HG03469 (cell line): ENCODE results near the gene CLPTM1L.
"Not testable (repeated sequence)": the region's sequence is repeated elsewhere in the genome, so short reads cannot be mapped to it uniquely, and the experiment has no call there.

ENCODE experiments used
- ATAC-seq: cut with Tn5 transposase; IDR thresholded peaks from one replicate; pipeline ENCODE4 v1.9.1; 2021; ENCODE audit warnings: mild to moderate bottlenecking, moderate library complexity, moderate number of reproducible peaks; ENCODE audit not compliant: unreplicated experiment

CLPTM1L gene

DNA sequence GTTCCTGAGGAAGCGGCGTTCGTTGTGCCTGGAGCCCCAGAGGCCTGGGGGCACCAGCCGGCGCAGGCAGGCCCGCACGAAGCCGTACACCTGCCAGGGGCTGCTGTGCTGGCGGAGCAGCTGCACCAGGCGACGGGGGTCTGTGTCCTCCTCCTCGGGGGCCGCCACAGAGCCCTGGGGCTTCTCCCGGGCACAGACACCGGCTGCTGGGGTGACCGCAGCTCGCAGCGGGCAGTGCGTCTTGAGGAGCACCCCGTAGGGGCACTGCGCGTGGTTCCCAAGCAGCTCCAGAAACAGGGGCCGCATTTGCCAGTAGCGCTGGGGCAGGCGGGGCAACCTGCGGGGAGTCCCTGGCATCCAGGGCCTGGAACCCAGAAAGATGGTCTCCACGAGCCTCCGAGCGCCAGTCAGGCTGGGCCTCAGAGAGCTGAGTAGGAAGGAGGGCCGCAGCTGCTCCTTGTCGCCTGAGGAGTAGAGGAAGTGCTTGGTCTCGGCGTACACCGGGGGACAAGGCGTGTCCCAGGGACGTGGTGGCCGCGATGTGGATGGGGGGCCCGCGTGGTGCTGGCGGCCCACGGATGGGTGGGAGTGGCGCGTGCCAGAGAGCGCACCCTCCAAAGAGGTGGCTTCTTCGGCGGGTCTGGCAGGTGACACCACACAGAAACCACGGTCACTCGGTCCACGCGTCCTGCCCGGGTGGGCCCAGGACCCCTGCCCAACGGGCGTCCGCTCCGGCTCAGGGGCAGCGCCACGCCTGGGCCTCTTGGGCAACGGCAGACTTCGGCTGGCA, 51.3 kb downstream of the CLPTM1L start:
- ATAC-seq = no peak

DNA sequence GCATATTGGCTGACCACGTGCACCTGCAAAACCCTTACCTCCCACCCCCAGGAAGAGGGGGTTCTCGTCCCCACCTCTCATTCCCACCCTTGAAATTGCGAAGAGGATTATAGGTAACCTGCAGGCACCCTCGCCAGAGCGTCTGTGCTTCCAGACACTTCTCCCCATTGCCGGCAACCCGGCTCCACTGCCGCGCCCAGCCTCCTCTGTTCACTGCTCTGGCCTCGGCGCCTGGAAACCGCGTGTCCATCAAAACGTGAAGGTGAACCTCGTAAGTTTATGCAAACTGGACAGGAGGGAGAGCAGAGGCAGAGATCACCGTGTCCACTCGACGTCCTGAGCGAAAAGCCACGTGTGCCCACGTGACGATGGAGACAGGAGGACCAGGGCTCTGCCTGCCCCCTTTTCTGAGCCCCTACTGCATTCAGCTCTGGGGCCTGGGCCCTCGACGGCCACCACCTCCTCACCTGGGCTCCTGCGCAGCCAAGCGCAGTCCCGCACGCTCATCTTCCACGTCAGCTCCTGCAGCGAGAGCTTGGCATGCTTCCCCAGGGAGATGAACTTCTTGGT, 52.0 kb downstream of the CLPTM1L start:
- no peak for ATAC-seq

DNA sequence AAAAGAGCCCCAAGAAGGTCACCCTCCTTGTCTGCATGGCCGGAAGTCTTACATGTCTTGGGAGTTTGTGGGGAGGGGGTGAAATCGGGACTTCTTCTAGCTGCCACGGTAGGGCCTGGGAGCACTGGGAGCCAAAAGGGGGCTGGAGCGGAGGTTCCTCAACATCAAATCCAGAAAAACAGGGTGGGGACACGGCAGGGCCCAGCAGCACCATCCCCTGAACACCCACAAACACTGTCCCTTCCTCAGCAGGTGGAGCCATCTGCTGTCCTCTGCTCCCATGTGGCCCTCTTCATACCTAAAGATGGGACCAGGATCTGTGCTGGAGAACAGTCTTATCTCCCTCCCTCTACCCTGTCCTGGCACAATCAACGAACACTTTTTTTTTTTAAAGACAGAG, 52.8 kb downstream of the CLPTM1L start:
- ATAC-seq = no peak

DNA sequence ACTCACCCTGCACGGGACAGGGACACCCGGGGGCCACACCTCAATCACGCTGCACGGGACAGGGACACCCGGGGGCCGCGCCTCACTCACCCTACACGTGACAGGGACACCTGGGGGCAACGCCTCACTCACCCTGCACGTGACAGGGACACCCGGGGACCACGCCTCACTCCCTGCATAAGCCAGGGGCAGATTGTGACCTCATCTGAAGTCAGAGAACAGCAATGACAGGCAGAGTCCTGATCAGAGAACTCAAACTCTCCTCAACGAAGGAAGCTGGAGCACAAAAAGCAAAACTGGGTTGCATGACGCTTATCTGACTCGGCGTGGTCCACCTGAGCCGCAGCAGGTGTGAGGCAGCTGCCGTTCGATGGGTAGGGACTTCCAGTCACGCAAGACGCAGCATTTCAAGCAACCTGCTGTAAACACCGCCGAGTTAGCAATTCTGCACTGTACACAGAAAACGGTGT, 53.3 kb downstream of the CLPTM1L start:
- ATAC-seq = no peak

GRCh38 chr5:1290956-1291355, 53.9 kb downstream of the CLPTM1L start:
- not testable (repeated sequence) for ATAC-seq

GRCh38 chr5:1289559-1289958, 55.3 kb downstream of the CLPTM1L start:
- ATAC-seq = not testable (repeated sequence)

GRCh38 chr5:1288439-1289335, 56.2 kb downstream of the CLPTM1L start:
- ATAC-seq = no peak

- no peak for ATAC-seq
These were observed 59.0 kb downstream of the CLPTM1L start for GRCh38 chr5:1285883-1286291.

GRCh38 chr5:1285141-1285540, 59.8 kb downstream of the CLPTM1L start:
- ATAC-seq = no peak

GRCh38 chr5:1284336-1284970, 60.4 kb downstream of the CLPTM1L start:
- ATAC-seq = not testable (repeated sequence)

GRCh38 chr5:1283729-1284041, 61.2 kb downstream of the CLPTM1L start:
- ATAC-seq = not testable (repeated sequence)

GRCh38 chr5:1282993-1283728, 61.7 kb downstream of the CLPTM1L start:
- ATAC-seq = not testable (repeated sequence)

- ATAC-seq = no peak
These were observed 62.5 kb downstream of the CLPTM1L start for GRCh38 chr5:1282131-1282992.

DNA sequence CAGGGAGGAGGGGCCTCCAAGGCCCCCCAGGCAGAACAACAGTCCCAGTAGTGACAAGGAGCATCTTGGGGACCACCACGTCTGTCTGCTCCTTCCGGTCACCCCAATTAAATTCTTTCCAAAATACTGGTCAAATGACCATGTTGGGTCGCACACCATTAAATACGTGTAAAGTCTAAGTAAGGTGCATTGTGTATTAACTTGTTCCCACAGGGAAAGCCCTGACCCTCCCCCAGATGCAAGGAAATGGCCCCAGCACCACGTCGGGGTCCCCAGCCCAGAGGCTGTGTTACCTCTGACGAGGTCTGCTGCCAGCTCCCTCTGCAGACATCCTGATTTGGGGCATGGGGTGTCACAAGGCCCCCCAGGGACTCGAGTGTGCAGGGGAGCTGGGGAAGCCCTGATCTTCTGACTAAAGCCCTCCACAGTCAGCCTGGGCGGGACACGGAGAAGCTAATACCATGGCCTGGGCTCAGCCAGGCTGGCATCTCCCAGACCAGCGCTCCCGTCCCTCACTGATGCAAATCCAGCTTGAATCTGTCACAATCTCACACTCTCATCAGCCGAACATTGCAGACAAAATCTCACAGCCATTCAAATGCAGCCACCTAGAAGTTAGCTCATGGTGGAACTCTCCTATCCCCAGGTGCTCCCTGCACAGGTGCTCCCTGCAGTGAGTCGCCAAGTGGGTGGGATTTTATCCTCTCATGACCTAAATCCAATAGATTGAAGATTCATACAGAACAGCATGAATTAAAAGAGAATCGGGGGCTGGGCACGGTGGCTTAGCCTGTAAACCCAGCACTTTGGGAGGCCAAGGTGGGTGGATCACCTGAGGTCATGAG, 63.6 kb downstream of the CLPTM1L start:
- no peak for ATAC-seq

DNA sequence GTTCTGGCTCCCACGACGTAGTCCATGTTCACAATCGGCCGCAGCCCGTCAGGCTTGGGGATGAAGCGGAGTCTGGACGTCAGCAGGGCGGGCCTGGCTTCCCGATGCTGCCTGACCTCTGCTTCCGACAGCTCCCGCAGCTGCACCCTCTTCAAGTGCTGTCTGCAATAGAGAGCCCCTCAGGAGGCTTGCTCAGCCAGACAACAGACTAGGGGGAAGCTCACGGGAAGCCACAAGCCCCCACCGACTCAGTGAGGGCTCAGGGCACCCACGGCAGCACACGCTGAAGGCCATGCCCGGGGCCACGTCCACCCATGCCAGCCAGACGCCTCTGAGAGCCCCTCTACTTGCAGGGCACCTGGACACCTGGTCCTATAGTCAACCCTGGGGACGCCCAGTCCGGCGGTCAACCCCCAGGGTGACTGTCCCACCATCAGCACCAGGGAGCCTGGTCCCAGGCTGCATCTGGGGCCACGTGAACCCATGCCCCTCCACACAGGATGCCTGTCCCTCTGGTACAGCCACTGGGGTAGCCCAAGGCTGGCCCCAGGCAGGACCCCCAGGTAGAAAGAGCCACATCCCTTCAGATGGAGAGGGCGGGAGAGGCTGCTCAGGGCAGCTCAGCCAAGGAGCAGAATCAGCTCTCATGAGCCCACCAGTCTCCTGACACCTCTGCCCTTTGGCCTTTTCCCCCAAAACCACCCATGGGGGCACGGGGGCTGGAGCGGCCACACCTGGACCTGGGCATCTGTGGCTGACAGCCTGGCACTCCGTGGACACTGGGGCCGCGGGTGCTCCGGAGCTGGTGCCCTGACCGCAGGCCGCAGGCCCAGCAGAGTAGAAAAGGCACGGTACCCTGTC, 64.5 kb downstream of the CLPTM1L start:
- ATAC-seq = no peak

- no peak for ATAC-seq
These were observed 65.3 kb downstream of the CLPTM1L start for GRCh38 chr5:1279443-1280151.
